K562 (cell line): ENCODE measurements around the gene TMEM158. TPM values are rescaled to one million over a fixed set of nuclear protein-coding genes. Genes with fewer than 3 reads are reported as not detected.

Source experiments
- CBFA2T3 ChIP-seq: fragments of 450-650 bp; IDR thresholded peaks from 2 replicates; pipeline ENCODE4 v1.6.1; 2017
- CREB1 ChIP-seq, 2 experiments: sonication (generic) in 1 of 2; formaldehyde crosslinking in 1 of 2; IDR thresholded peaks; 2 replicates each; pipeline versions ENCODE4 v1.6.1 to v1.8.0; 2012 to 2022; ENCODE audit warnings: inconsistent platforms in 1 of 2, mild to moderate bottlenecking in 1 of 2, missing genetic modification reagents in 1 of 2, moderate library complexity in 1 of 2
- EP400 ChIP-seq: fragments of 450-650 bp; IDR thresholded peaks from 2 replicates; pipeline ENCODE4 v1.6.1; 2017; ENCODE audit warnings: antibody characterized with exemption, mild to moderate bottlenecking, moderate library complexity
- ETV6 ChIP-seq, 3 experiments: fragments of 150-350 bp in 1 of 3; sonication (generic) in 1 of 3; formaldehyde crosslinking in 1 of 3; IDR thresholded peaks; 2 replicates each; pipeline versions ENCODE4 v1.6.1 to v1.8.0; 2014 to 2022; ENCODE audit warnings: borderline replicate concordance in 2 of 3, low read depth in 2 of 3, antibody characterized with exemption in 1 of 3, low read length in 1 of 3, mild to moderate bottlenecking in 1 of 3, missing genetic modification reagents in 1 of 3
- FIP1L1 ChIP-seq: fragments of 200-400 bp; formaldehyde crosslinking; IDR thresholded peaks from 2 replicates; pipeline ENCODE4 v1.6.1; 2018; ENCODE audit warnings: mild to moderate bottlenecking, low read depth, low read length; ENCODE audit not compliant: poor library complexity, severe bottlenecking
- KDM5B ChIP-seq: fragments of 200-600 bp; sonication (generic); IDR thresholded peaks from 2 replicates; pipeline ENCODE4 v1.6.1; 2012; ENCODE audit warnings: low read depth, mild to moderate bottlenecking, moderate library complexity, low read length, control low read depth, inconsistent platforms; ENCODE audit not compliant: insufficient replicate concordance
- MEIS2 ChIP-seq: fragments of 450-650 bp; IDR thresholded peaks from 2 replicates; pipeline ENCODE4 v1.6.1; 2014; ENCODE audit warnings: mild to moderate bottlenecking; ENCODE audit not compliant: partially characterized antibody
- NFYB ChIP-seq: IDR thresholded peaks from 2 replicates; pipeline ENCODE4 v1.6.1; 2011; ENCODE audit warnings: mild to moderate bottlenecking, moderate library complexity; ENCODE audit not compliant: insufficient read length; ENCODE audit errors: extremely low read depth
- NR2C2 ChIP-seq, 2 experiments: fragments of 200-800 bp in 1 of 2; sonication (Bioruptor generic) in 1 of 2; sonication (generic) in 1 of 2; formaldehyde crosslinking in 1 of 2; IDR thresholded peaks; 2 replicates each; pipeline versions ENCODE4 v1.6.1 to v1.8.0; 2016 to 2022; ENCODE audit warnings: mild to moderate bottlenecking in 1 of 2, missing compliant biosample characterization in 1 of 2, missing genetic modification characterization in 1 of 2, missing genetic modification reagents in 1 of 2
- SPI1 ChIP-seq: IDR thresholded peaks from 2 replicates; pipeline ENCODE4 v1.6.1; 2011; ENCODE audit warnings: low read depth, low read length, control low read depth, borderline replicate concordance
- ZNF232 ChIP-seq: sonication (generic); formaldehyde crosslinking; IDR thresholded peaks from 2 replicates; pipeline ENCODE4 v1.8.0; 2022; ENCODE audit warnings: mild to moderate bottlenecking, missing genetic modification reagents
- ZNF274 ChIP-seq: IDR thresholded peaks from 2 replicates; pipeline ENCODE4 v1.6.1; 2011; ENCODE audit warnings: low read depth, mild to moderate bottlenecking, low read length, moderate library complexity, borderline replicate concordance
- ZNF282 ChIP-seq: sonication (generic); formaldehyde crosslinking; IDR thresholded peaks from 2 replicates; pipeline ENCODE4 v1.8.1; 2023; ENCODE audit warnings: missing genetic modification reagents
- ZNF408 ChIP-seq: fragments of 250-450 bp; sonication (Bioruptor Pico); IDR thresholded peaks from 2 replicates; pipeline ENCODE4 v1.4.0; 2020; ENCODE audit warnings: low read depth, mild to moderate bottlenecking, moderate library complexity
- ZNF551 ChIP-seq: fragments of 250-450 bp; sonication (Bioruptor Pico); IDR thresholded peaks from 2 replicates; pipeline ENCODE4 v1.5.0; 2021; ENCODE audit warnings: mild to moderate bottlenecking, moderate library complexity
- ZNF57 ChIP-seq: fragments of 450-650 bp; formaldehyde crosslinking; IDR thresholded peaks from 2 replicates; pipeline ENCODE4 v1.4.0; 2020; ENCODE audit warnings: mild to moderate bottlenecking, moderate library complexity
- ZNF766 ChIP-seq: fragments of 200-800 bp; sonication (Bioruptor generic); conservative IDR thresholded peaks from 2 replicates; pipeline ENCODE4 v1.6.1; 2016; ENCODE audit warnings: missing genetic modification characterization, missing compliant biosample characterization
- polyA plus RNA-seq, 8 experiments: library from polyadenylated mRNA; depleted of rRNA in 4 of 8; stranded (reverse) in 5 of 8; unstranded in 3 of 8; fragments of >200 nt; fragmentation: Nextera tagmentation in 2 of 8; fragmentation: Illumina TruSeq in 1 of 8; extraction: Ambion mirVana in 2 of 8; extraction: Trizol in 1 of 8; gene quantifications; 2 replicates each; pipeline versions ENCODE4 v1.2.1 to v1.2.3, GENCODE V29; 2011 to 2014; ENCODE audit warnings: inconsistent platforms in 1 of 8, missing spikeins in 1 of 8
- total RNA-seq, 7 experiments: library from RNA; depleted of rRNA in 6 of 7; stranded (reverse); fragments of >200 nt in 6 of 7; fragmentation: Illumina TruSeq in 2 of 7; extraction: Trizol in 2 of 7; gene quantifications; 2 replicates each; pipeline versions ENCODE4 v1.2.1 to v1.2.3, GENCODE V29; 2011 to 2021; ENCODE audit warnings: low replicate concordance in 1 of 7
- TF ChIP-seq, protein P1 (sequence below): fragments of 250-450 bp; sonication (Bioruptor Pico); IDR thresholded peaks from 2 replicates; pipeline ENCODE4 v1.5.0; 2020; ENCODE audit warnings: mild to moderate bottlenecking
- TF ChIP-seq, protein P2 (sequence below): fragments of 200-800 bp; sonication (Bioruptor generic); IDR thresholded peaks from 2 replicates; pipeline ENCODE4 v1.6.1; 2017; ENCODE audit warnings: missing genetic modification characterization, missing compliant biosample characterization
- TF ChIP-seq, protein P3 (sequence below): sonication (generic); formaldehyde crosslinking; IDR thresholded peaks from 2 replicates; pipeline ENCODE4 v1.8.1; 2022; ENCODE audit warnings: missing genetic modification reagents
- TF ChIP-seq, protein P4 (sequence below): sonication (generic); formaldehyde crosslinking; IDR thresholded peaks from 2 replicates; pipeline ENCODE4 v1.8.0; 2022; ENCODE audit warnings: mild to moderate bottlenecking, missing genetic modification reagents
- TF ChIP-seq, protein P5 (sequence below): fragments of 450-650 bp; formaldehyde crosslinking; IDR thresholded peaks from 2 replicates; pipeline ENCODE4 v1.4.0; 2020; ENCODE audit warnings: mild to moderate bottlenecking, moderate library complexity

The TMEM158 gene
- total and polyA plus RNA-seq, 9 of the 15 experiments (the other 6 are each of a cell fraction or from before 2014, with no cell fraction given): 2.2 to 46.5 (median 8.4) TPM

DNA sequence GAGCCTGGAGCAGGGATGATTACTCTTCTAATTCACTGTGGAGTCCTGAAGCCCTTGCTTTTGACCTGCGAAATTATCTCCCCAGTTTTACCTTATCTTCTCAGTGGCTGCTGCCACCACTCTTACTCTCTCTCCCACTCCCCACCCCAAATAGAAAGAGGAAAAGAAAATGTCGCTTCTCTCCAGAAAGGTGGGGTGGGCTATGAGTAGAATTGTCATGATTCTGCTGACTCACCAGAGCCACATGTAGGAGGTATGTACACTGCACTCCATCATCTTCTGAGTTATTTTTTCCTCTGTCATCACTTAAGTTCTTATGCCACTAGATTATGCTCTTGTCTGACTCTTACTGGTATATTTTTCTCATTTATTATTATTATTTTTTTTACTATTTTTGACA is 43.9 kb upstream of the TMEM158 start (continued):
- TF ChIP-seq ZNF274: no peak
- TF ChIP-seq, protein P1, sequence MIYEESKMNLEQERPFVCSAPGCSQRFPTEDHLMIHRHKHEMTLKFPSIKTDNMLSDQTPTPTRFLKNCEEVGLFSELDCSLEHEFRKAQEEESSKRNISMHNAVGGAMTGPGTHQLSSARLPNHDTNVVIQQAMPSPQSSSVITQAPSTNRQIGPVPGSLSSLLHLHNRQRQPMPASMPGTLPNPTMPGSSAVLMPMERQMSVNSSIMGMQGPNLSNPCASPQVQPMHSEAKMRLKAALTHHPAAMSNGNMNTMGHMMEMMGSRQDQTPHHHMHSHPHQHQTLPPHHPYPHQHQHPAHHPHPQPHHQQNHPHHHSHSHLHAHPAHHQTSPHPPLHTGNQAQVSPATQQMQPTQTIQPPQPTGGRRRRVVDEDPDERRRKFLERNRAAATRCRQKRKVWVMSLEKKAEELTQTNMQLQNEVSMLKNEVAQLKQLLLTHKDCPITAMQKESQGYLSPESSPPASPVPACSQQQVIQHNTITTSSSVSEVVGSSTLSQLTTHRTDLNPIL (CRISPR knock-in tag): no peak
- TF ChIP-seq ZNF551 (CRISPR knock-in tag): no peak
- peak; percentile 65 for TF ChIP-seq CBFA2T3
- TF ChIP-seq ZNF282: no peak
- peak; percentile 95 for TF ChIP-seq MEIS2
- no peak for TF ChIP-seq ZNF232 (CRISPR knock-in tag)
- TF ChIP-seq ZNF57 (CRISPR knock-in tag): no peak
- TF ChIP-seq, protein P2, sequence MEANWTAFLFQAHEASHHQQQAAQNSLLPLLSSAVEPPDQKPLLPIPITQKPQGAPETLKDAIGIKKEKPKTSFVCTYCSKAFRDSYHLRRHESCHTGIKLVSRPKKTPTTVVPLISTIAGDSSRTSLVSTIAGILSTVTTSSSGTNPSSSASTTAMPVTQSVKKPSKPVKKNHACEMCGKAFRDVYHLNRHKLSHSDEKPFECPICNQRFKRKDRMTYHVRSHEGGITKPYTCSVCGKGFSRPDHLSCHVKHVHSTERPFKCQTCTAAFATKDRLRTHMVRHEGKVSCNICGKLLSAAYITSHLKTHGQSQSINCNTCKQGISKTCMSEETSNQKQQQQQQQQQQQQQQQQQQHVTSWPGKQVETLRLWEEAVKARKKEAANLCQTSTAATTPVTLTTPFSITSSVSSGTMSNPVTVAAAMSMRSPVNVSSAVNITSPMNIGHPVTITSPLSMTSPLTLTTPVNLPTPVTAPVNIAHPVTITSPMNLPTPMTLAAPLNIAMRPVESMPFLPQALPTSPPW: peak; percentile 80
- peak; percentile 66; the same call in 1 of the 2 replicates for TF ChIP-seq ZNF766
- TF ChIP-seq CREB1 (IDR thresholded peaks at IDR 0.05): no peak
- TF ChIP-seq CREB1 (CRISPR knock-in tag; IDR thresholded peaks at IDR 0.05): no peak
- TF ChIP-seq, protein P3, sequence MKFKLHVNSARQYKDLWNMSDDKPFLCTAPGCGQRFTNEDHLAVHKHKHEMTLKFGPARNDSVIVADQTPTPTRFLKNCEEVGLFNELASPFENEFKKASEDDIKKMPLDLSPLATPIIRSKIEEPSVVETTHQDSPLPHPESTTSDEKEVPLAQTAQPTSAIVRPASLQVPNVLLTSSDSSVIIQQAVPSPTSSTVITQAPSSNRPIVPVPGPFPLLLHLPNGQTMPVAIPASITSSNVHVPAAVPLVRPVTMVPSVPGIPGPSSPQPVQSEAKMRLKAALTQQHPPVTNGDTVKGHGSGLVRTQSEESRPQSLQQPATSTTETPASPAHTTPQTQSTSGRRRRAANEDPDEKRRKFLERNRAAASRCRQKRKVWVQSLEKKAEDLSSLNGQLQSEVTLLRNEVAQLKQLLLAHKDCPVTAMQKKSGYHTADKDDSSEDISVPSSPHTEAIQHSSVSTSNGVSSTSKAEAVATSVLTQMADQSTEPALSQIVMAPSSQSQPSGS: no peak
- TF ChIP-seq, protein P4, sequence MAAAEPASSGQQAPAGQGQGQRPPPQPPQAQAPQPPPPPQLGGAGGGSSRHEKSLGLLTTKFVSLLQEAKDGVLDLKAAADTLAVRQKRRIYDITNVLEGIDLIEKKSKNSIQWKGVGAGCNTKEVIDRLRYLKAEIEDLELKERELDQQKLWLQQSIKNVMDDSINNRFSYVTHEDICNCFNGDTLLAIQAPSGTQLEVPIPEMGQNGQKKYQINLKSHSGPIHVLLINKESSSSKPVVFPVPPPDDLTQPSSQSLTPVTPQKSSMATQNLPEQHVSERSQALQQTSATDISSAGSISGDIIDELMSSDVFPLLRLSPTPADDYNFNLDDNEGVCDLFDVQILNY (CRISPR knock-in tag): no peak
- TF ChIP-seq NFYB: no peak
- no peak for TF ChIP-seq ZNF408 (CRISPR knock-in tag)
- peak; percentile 50 for TF ChIP-seq EP400
- no peak for TF ChIP-seq FIP1L1
- TF ChIP-seq NR2C2 (CRISPR knock-in tag; IDR thresholded peaks at IDR 0.05): no peak
- no peak for TF ChIP-seq NR2C2 (tag; IDR thresholded peaks at IDR 0.05)
- TF ChIP-seq ETV6 (IDR thresholded peaks at IDR 0.05; ENCODE audit: borderline replicate concordance in 1 of 2, low read depth in 2 of 2, low read length in 1 of 2): no peak
- TF ChIP-seq ETV6 (CRISPR knock-in tag; IDR thresholded peaks at IDR 0.05; ENCODE audit: borderline replicate concordance): no peak
- TF ChIP-seq SPI1: no peak; the same call in 1 of the 2 replicates
- TF ChIP-seq, protein P5, sequence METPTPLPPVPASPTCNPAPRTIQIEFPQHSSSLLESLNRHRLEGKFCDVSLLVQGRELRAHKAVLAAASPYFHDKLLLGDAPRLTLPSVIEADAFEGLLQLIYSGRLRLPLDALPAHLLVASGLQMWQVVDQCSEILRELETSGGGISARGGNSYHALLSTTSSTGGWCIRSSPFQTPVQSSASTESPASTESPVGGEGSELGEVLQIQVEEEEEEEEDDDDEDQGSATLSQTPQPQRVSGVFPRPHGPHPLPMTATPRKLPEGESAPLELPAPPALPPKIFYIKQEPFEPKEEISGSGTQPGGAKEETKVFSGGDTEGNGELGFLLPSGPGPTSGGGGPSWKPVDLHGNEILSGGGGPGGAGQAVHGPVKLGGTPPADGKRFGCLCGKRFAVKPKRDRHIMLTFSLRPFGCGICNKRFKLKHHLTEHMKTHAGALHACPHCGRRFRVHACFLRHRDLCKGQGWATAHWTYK (CRISPR knock-in tag): no peak
- no peak for TF ChIP-seq KDM5B
